ENCODE measurements around the gene PIK3R5. TPM values are rescaled to one million over a fixed set of nuclear protein-coding genes. Genes with fewer than 3 reads are reported as not detected.
A peak's percentile ranks its signal among the peaks of the same experiment; 100 is the strongest.

The PIK3R5 gene
- total RNA-seq, 1 experiment from 2014 or later, result 2.5 TPM

DNA sequence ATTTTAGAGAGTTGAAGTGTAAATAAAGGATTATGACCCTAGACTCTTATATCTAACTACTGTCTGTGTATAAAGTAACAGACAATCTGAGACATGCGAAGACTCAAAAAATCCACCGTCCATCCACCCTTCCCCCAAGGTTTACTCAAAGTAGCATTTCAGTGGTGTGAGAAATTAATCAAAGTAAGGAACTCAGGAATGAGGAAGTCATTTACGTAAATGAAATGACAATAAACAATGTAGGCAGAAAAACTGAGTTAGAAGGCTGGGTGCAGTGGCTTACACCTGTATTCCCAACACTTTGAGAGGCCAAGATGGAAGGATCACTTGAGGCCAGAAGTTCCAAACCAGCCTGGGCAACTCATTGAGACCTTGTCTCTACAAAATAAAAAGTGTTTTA is 36.1 kb upstream of the PIK3R5 start:
- Histone ChIP-seq H3K27me3 (ENCODE audit: insufficient read depth, low read length) (no peaks in the 10 kb centered on the region), H3K4me3 (replicated peaks in 1 of 2; ENCODE audit: low read depth in 1 of 2, low read length in 2 of 2) (no peak overlapping the region), H3K4me2 (ENCODE audit: low read length) (no peak overlapping the region), H3K9me2 (ENCODE audit: insufficient read depth) (no peaks in the 10 kb centered on the region), H3K9me3 (ENCODE audit: control insufficient read depth in 1 of 2, insufficient read depth in 1 of 2, low read depth in 1 of 2, low read length in 2 of 2) (0 out of 4 replicates have a peak, but pooled peaks cover 0 to 3% of the 10 kb centered on the region in 2 experiments), H3K79me2 (ENCODE audit: insufficient read depth, low read length) (no peaks in the 10 kb centered on the region), H2AFZ (ENCODE audit: low read depth, low read length, poor library complexity, severe bottlenecking) (no peak overlapping the region), H3K9ac (ENCODE audit: low read length) (no peak overlapping the region), H3K36me3 (ENCODE audit: control insufficient read depth in 1 of 2, insufficient read depth in 2 of 2, low read length in 2 of 2) (no peaks in the 10 kb centered on the region), H3K27ac (ENCODE audit: low read depth, low read length) (no peak overlapping the region), H4K20me1 (ENCODE audit: insufficient read depth) (no peaks in the 10 kb centered on the region), H3K4me1 (ENCODE audit: control insufficient read depth in 1 of 2, insufficient read depth in 2 of 2, low read length in 2 of 2) (peaks cover 0 to 4% of the 10 kb centered on the region in 2 experiments; a peak in 1 of 4 replicates)
- ChIA-PET CTCF (no interaction called here), POLR2A (no interaction called here), RAD21 (ENCODE audit: low non-redundant PET in 1 of 2, low total read pairs in 2 of 2, uncharacterized antibody in 2 of 2, unreplicated experiment in 2 of 2) (no interaction called here)
- DNase-seq (ENCODE audit: low read depth, low spot score) (no peak), ATAC-seq (no peak)
- no peak for TF ChIP-seq TCF7L2 (IDR thresholded peaks at IDR 0.05; ENCODE audit: borderline replicate concordance, extremely low read depth, insufficient read depth, insufficient read length)
- TF ChIP-seq, protein P1, sequence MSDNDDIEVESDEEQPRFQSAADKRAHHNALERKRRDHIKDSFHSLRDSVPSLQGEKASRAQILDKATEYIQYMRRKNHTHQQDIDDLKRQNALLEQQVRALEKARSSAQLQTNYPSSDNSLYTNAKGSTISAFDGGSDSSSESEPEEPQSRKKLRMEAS (IDR thresholded peaks at IDR 0.05), result no peak
- BruUV-seq (replicated peaks), result no TSS peak
- intact Hi-C loops (cut with micrococcal nuclease), result no loop called here

DNA sequence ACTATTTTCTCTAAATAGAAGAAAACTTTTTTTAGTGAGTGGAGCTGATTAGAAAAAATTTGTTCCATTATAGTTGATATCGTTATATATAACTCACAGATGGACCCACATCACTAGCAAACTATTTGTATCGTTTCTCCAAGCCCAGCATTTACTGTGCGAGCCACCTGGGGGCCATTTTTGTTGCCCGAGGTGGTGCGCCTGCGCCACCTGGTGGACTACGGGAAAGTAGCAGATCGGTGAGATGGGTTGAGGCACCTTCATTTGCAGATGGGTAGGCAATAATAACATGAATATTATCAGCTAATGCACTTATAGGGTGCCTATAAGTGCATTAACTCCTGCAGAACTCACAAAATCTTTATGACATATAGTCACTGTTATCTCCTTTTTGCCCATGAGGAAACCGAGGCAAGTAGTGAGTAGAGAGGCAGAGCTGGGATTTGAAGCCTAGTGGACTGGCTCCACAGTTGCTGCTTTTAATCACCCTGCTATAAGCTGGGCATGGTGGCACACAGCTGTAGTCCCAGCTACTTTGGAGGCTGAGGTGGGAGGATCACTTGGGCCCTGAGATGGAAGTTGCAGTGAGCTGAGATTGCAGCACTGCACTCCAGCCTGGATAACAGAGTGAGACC is 32.6 kb upstream of the PIK3R5 start:
- DNase-seq (ENCODE audit: low read depth, low spot score) (peak; percentile 51), ATAC-seq (peak; percentile 88)
- H3K4me3 ChIP-seq (replicated peaks in 1 of 2; ENCODE audit: low read depth in 1 of 2, low read length in 2 of 2), result no peak overlapping the region
- H3K27me3 ChIP-seq (ENCODE audit: insufficient read depth, low read length), result no peaks in the 10 kb centered on the region
- intact Hi-C loops (cut with micrococcal nuclease), result loop anchor here (1.0 kb wide), 1 partner anchor 110 kb away; no protein-coding TSS in a partner anchor
- no peaks in the 10 kb centered on the region for H3K9me2 ChIP-seq (ENCODE audit: insufficient read depth)
- no TSS peak for BruUV-seq (replicated peaks)
- TF ChIP-seq CBX3 (IDR thresholded peaks at IDR 0.05; ENCODE audit: low read depth) (peak; percentile 68; the same call in 1 of the 2 replicates), TCF7L2 (IDR thresholded peaks at IDR 0.05; ENCODE audit: borderline replicate concordance, extremely low read depth, insufficient read depth, insufficient read length) (no peak), YY1 (IDR thresholded peaks at IDR 0.05; ENCODE audit: extremely low read depth, insufficient replicate concordance, low read depth, low read length) (peak; percentile 88), RAD21 (IDR thresholded peaks at IDR 0.05; ENCODE audit: low read depth) (peak; percentile 82), ZNF274 (IDR thresholded peaks at IDR 0.05; ENCODE audit: low read depth, low read length) (no peak)
- TF ChIP-seq, protein P2, sequence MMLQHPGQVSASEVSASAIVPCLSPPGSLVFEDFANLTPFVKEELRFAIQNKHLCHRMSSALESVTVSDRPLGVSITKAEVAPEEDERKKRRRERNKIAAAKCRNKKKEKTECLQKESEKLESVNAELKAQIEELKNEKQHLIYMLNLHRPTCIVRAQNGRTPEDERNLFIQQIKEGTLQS (IDR thresholded peaks at IDR 0.05), result no peak
- TF ChIP-seq, protein P3, sequence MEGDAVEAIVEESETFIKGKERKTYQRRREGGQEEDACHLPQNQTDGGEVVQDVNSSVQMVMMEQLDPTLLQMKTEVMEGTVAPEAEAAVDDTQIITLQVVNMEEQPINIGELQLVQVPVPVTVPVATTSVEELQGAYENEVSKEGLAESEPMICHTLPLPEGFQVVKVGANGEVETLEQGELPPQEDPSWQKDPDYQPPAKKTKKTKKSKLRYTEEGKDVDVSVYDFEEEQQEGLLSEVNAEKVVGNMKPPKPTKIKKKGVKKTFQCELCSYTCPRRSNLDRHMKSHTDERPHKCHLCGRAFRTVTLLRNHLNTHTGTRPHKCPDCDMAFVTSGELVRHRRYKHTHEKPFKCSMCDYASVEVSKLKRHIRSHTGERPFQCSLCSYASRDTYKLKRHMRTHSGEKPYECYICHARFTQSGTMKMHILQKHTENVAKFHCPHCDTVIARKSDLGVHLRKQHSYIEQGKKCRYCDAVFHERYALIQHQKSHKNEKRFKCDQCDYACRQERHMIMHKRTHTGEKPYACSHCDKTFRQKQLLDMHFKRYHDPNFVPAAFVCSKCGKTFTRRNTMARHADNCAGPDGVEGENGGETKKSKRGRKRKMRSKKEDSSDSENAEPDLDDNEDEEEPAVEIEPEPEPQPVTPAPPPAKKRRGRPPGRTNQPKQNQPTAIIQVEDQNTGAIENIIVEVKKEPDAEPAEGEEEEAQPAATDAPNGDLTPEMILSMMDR (IDR thresholded peaks at IDR 0.05 in 2 of 3, conservative IDR thresholded peaks at IDR 0.05 in 1 of 3; ENCODE audit: borderline replicate concordance in 1 of 3, insufficient read depth in 1 of 3, low read depth in 2 of 3, low read length in 2 of 3), result peak; percentile 98
- no peaks in the 10 kb centered on the region for H3K36me3 ChIP-seq (ENCODE audit: control insufficient read depth in 1 of 2, insufficient read depth in 2 of 2, low read length in 2 of 2)
- CTCF ChIA-PET, result interaction anchor here (0.8 to 2.4 kb wide), 19 partner anchors 10 to 938 kb away, joined by 3 to 39 read pairs (median 6); no protein-coding TSS in a partner anchor
- H3K9ac ChIP-seq (ENCODE audit: low read length), result no peak overlapping the region
- H2AFZ ChIP-seq (ENCODE audit: low read depth, low read length, poor library complexity, severe bottlenecking), result peak overlapping the region; percentile 97
- H3K9me3 ChIP-seq (ENCODE audit: control insufficient read depth in 1 of 2, insufficient read depth in 1 of 2, low read depth in 1 of 2, low read length in 2 of 2), result 0 out of 4 replicates have a peak, but pooled peaks cover 0 to 3% of the 10 kb centered on the region in 2 experiments
- H3K4me1 ChIP-seq (ENCODE audit: control insufficient read depth in 1 of 2, insufficient read depth in 2 of 2, low read length in 2 of 2), result peaks cover 0 to 4% of the 10 kb centered on the region in 2 experiments; a peak in 1 of 4 replicates
- POLR2A ChIA-PET, result no interaction called here
- H3K79me2 ChIP-seq (ENCODE audit: insufficient read depth, low read length), result no peaks in the 10 kb centered on the region
- H4K20me1 ChIP-seq (ENCODE audit: insufficient read depth), result no peaks in the 10 kb centered on the region
- peak overlapping the region; percentile 27 for H3K4me2 ChIP-seq (ENCODE audit: low read length)
- no peak overlapping the region for H3K27ac ChIP-seq (ENCODE audit: low read depth, low read length)
- RAD21 ChIA-PET (ENCODE audit: low non-redundant PET in 1 of 2, low total read pairs in 2 of 2, uncharacterized antibody in 2 of 2, unreplicated experiment in 2 of 2), result interaction anchor here in 1 of 2 experiments (0.9 kb wide), 1 partner anchor 18 kb away, joined by 3 read pairs; no protein-coding TSS in a partner anchor

All from HCT116 (cell line).